Nephron (organoid): ENCODE data around the gene IRF2BP1.

ENCODE experiments used
- H3K27ac Mint-ChIP-seq, 3 experiments: 2 replicates each; pipeline ENCODE4 v1.8.0; 2020; ENCODE audit warnings: mixed read lengths in 3 of 3, mild to moderate bottlenecking in 2 of 3, moderate library complexity in 1 of 3
- H3K27me3 Mint-ChIP-seq: 2 replicates; pipeline ENCODE4 v1.8.0; 2021; ENCODE audit warnings: low read depth, mild to moderate bottlenecking, moderate library complexity, mixed read lengths
- H3K36me3 Mint-ChIP-seq: 2 replicates; pipeline ENCODE4 v1.8.0; 2020; ENCODE audit warnings: low read depth, mixed read lengths
- H3K4me1 Mint-ChIP-seq: 2 replicates; pipeline ENCODE4 v1.8.0; 2020; ENCODE audit warnings: mixed read lengths
- H3K4me3 Mint-ChIP-seq, 3 experiments: 2 replicates each; pipeline ENCODE4 v1.8.0; 2020; ENCODE audit warnings: mild to moderate bottlenecking in 3 of 3, mixed read lengths in 3 of 3, moderate library complexity in 2 of 3
- H3K9me3 Mint-ChIP-seq: 2 replicates; pipeline ENCODE4 v1.8.0; 2020; ENCODE audit warnings: mixed read lengths
- TF ChIP-seq, protein P1 (sequence below), 3 experiments: fragments of 200-600 bp; sonication (generic); IDR thresholded peaks; one replicate each; pipeline ENCODE4 v1.5.0; 2021; ENCODE audit warnings: antibody characterized with exemption in 3 of 3; ENCODE audit not compliant: unreplicated experiment in 3 of 3

Gene IRF2BP1, protein sequence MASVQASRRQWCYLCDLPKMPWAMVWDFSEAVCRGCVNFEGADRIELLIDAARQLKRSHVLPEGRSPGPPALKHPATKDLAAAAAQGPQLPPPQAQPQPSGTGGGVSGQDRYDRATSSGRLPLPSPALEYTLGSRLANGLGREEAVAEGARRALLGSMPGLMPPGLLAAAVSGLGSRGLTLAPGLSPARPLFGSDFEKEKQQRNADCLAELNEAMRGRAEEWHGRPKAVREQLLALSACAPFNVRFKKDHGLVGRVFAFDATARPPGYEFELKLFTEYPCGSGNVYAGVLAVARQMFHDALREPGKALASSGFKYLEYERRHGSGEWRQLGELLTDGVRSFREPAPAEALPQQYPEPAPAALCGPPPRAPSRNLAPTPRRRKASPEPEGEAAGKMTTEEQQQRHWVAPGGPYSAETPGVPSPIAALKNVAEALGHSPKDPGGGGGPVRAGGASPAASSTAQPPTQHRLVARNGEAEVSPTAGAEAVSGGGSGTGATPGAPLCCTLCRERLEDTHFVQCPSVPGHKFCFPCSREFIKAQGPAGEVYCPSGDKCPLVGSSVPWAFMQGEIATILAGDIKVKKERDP

DNA sequence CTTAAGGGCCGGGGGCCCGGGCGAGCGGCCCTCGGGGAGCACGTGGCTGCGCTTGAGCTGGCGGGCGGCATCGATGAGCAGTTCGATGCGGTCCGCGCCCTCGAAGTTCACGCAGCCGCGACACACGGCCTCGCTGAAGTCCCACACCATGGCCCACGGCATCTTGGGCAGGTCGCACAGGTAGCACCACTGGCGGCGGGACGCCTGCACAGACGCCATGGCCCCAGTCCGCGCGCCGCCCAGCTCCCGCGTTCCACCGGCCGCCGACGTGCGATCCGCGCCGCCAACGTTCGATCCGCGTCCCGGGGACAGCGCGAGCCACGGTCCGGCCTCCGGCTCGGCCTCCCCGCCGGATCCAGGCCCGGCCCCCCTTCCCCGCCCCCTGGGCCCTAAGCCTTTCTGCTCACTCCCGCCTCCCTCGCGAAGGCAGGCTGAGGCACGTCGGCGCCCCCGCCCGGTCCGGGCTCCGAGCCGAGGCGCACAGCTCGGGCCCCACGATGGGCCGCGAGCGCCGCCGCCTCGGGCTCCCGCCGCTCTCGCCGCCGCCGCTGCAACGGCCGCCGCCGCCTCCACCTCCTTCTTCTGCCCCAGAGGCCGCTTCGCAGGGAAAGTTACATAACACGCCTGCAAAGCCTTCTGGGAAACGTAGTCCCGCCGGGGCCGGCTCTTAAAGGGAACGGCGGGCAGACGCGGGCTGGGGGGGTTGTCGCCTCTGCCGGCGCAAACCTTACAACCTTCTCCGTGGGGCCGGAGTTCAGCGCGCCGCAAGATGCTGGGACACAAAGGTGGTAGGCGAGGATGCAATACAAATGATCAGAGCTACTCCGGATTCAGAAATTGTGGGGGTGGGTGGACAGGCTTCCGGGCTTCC lies at the start of gene IRF2BP1:
IRF2BP1 (minus strand) TSS at position 586 of the 871 bp plus-strand sequence; CDS start at position 219, 367 bp downstream.
- Mint-ChIP-seq H3K27ac (peak within 1 kb of the TSS; percentile 92 to 94 (median 93)), H3K9me3 (no peaks in the 10 kb centered on the region), H3K36me3 (peaks cover 9% of the 10 kb centered on the region), H3K4me3 (peak within 1 kb of the TSS; percentile 94 to 97 (median 95)), H3K27me3 (peaks cover 3% of the 10 kb centered on the region), H3K4me1 (peaks cover 33% of the 10 kb centered on the region)
- TF ChIP-seq, protein P1, sequence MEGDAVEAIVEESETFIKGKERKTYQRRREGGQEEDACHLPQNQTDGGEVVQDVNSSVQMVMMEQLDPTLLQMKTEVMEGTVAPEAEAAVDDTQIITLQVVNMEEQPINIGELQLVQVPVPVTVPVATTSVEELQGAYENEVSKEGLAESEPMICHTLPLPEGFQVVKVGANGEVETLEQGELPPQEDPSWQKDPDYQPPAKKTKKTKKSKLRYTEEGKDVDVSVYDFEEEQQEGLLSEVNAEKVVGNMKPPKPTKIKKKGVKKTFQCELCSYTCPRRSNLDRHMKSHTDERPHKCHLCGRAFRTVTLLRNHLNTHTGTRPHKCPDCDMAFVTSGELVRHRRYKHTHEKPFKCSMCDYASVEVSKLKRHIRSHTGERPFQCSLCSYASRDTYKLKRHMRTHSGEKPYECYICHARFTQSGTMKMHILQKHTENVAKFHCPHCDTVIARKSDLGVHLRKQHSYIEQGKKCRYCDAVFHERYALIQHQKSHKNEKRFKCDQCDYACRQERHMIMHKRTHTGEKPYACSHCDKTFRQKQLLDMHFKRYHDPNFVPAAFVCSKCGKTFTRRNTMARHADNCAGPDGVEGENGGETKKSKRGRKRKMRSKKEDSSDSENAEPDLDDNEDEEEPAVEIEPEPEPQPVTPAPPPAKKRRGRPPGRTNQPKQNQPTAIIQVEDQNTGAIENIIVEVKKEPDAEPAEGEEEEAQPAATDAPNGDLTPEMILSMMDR (IDR thresholded peaks at IDR 0.05; ENCODE audit: unreplicated experiment in 3 of 3), result no peak

DNA sequence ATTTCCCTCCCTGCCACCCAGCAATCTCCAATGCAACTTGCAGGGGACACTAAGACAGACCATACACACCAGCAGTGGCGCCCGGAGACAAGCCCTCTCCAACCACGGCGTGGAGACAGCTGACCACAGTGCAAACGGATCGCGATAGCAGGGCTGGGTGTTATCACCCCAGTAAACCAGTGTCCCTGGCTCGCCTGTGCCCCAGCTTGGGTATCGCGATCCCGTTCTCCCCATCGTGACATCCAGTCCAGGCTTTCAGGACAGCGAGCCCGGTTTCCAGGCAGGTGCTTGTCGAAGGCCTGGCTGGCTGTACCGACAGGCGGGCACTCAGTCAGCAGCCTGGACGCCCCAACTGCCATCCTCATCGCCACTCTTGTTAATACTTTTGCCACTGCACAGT lies 49.3 kb upstream of the IRF2BP1 start:
- Mint-ChIP-seq H3K9me3 (no peaks in the 10 kb centered on the region), H3K27me3 (peaks cover 75% of the 10 kb centered on the region), H3K36me3 (no peaks in the 10 kb centered on the region), H3K4me3 (no peak overlapping the region), H3K27ac (no peak overlapping the region), H3K4me1 (no peaks in the 10 kb centered on the region)
- TF ChIP-seq, protein P1 (IDR thresholded peaks at IDR 0.05; ENCODE audit: unreplicated experiment in 3 of 3), result no peak

DNA sequence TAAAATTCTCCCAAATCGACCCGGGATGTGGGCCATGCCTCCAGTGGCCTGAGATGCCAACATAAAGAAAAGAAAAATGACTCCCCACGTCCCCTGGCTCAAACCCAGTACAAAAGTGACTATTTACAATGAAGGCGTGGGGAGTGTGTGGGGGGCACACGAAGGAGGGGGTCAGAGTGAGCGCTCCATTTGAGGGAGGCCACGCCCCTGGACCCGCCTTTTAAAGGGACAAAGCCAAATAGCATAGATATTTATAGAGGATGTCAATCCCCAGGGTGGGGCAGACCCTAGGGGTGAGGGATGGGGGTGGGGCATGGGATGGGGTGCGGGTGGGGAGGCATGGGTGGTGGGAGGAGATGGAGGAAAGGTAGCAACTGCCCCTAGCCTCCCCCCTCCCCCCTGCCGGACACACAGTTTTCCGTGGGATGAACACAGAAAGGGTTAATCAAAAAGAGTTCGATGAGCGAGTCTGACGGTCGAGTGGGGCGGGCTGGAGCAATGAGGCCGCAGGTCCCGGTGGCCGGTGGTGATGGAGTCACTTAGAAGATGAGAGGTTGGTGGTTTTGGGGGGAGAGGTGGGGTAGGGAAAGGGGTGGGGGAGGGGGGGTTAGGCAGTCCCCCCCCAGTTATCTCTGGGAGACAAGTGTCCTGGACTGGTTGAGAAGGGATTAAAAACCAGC lies 48.8 kb upstream of the IRF2BP1 start:
- H3K36me3 Mint-ChIP-seq, result no peaks in the 10 kb centered on the region
- no peaks in the 10 kb centered on the region for H3K4me1 Mint-ChIP-seq
- no peak overlapping the region for H3K4me3 Mint-ChIP-seq
- TF ChIP-seq, protein P1 (IDR thresholded peaks at IDR 0.05; ENCODE audit: unreplicated experiment in 3 of 3), result no peak
- H3K27ac Mint-ChIP-seq, result no peak overlapping the region
- H3K9me3 Mint-ChIP-seq, result no peaks in the 10 kb centered on the region
- H3K27me3 Mint-ChIP-seq, result peaks cover 78% of the 10 kb centered on the region

DNA sequence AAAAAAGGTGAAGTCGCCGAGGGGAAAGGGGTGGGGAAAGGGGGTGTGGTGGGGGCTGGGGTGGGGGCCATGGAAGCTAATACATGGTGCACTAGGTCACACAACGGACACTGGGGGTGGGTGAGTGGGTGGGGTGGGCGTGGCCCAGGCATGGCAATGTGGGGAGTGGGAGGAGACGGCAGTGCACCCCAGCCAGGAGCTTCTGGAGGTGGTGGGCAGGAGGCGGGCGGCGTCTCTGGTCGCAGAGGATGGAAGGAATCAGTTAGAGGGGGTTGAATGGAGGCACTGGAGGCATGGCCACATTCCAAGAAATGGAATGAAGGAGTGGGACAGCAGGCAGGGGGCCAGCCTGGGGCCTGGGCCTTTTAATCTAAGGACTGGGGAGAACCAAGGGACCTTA lies 47.8 kb upstream of the IRF2BP1 start:
- TF ChIP-seq, protein P1 (IDR thresholded peaks at IDR 0.05; ENCODE audit: unreplicated experiment in 3 of 3), result no peak
- H3K27me3 Mint-ChIP-seq, result peaks cover 80% of the 10 kb centered on the region
- no peaks in the 10 kb centered on the region for H3K36me3 Mint-ChIP-seq
- H3K4me3 Mint-ChIP-seq, result no peak overlapping the region
- no peaks in the 10 kb centered on the region for H3K4me1 Mint-ChIP-seq
- no peaks in the 10 kb centered on the region for H3K9me3 Mint-ChIP-seq
- H3K27ac Mint-ChIP-seq, result no peak overlapping the region

DNA sequence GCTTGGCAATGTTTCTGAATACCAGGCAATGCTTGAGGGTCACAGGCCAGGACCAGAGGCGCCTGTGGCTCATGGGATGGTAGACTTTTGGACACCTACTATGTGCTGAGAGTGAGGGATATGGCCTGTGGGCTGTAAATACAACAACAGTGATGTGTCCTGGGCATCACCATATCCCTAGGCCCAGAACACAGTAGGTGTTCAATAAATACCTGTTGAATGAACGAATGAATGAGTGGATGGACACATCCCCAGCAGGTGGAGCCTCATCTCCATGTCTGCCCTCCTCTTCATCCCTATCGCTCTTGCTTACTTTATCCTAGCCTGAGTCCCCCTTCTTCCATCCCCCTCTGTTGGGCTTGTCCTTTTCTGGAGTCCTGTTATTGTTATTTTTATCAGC lies 45.1 kb upstream of the IRF2BP1 start:
- no peaks in the 10 kb centered on the region for H3K36me3 Mint-ChIP-seq
- H3K4me1 Mint-ChIP-seq, result no peaks in the 10 kb centered on the region
- H3K9me3 Mint-ChIP-seq, result no peaks in the 10 kb centered on the region
- no peak overlapping the region for H3K4me3 Mint-ChIP-seq
- H3K27ac Mint-ChIP-seq, result no peak overlapping the region
- TF ChIP-seq, protein P1 (IDR thresholded peaks at IDR 0.05; ENCODE audit: unreplicated experiment in 3 of 3), result no peak
- peaks cover 63% of the 10 kb centered on the region for H3K27me3 Mint-ChIP-seq
